Measurements from ENCODE around the gene KSR2. TPM values are rescaled to one million over a fixed set of nuclear protein-coding genes. Genes with fewer than 3 reads are reported as not detected.

Gene KSR2
- total and polyA plus RNA-seq, 10 of the 15 experiments (the other 5 are each of a cell fraction or from before 2014, with no cell fraction given), result under 0.01 to 1.5 (median 0.01) TPM; not detected in 3

GRCh38 chr12:117790948-117791347 is 177.8 kb downstream of the KSR2 start:
- Histone ChIP-seq H3K36me3 (ENCODE audit: control insufficient read depth in 2 of 2, insufficient read depth in 2 of 2, low read length in 1 of 2) (no peaks in the 10 kb centered on the region), H3K27me3 (replicated peaks in 1 of 2; ENCODE audit: control insufficient read depth in 2 of 2, insufficient read depth in 2 of 2, low read length in 1 of 2) (no peaks in the 10 kb centered on the region), H2AFZ (ENCODE audit: control insufficient read depth, low read depth, low read length) (no peak overlapping the region), H3K9ac (ENCODE audit: control insufficient read depth, insufficient read depth, low read length) (no peak overlapping the region), H3K79me2 (ENCODE audit: control insufficient read depth, insufficient read depth, low read length) (no peaks in the 10 kb centered on the region), H3K9me3 (replicated peaks; ENCODE audit: control insufficient read depth, insufficient read depth, low read length) (no peaks in the 10 kb centered on the region), H3K4me2 (ENCODE audit: control insufficient read depth, insufficient read depth) (no peak overlapping the region), H4K20me1 (ENCODE audit: control insufficient read depth, insufficient read depth) (no peaks in the 10 kb centered on the region), H3K27ac (ENCODE audit: control insufficient read depth, insufficient read depth) (no peak overlapping the region), H3K4me1 (ENCODE audit: control insufficient read depth, insufficient read depth, low read length) (no peaks in the 10 kb centered on the region), H3K4me3 (no peak overlapping the region)
- BruUV-seq (replicated peaks), result no TSS peak
- SMC1A ChIA-PET (ENCODE audit: uncharacterized antibody, unreplicated experiment), result interaction anchor here (0.7 to 0.9 kb wide), 2 partner anchors 60 to 1704 kb away, joined by 3 to 4 read pairs; no protein-coding TSS in a partner anchor
- intact Hi-C loops (cut with micrococcal nuclease; ENCODE audit: unreplicated experiment) (no loop called here), in situ Hi-C loops (cut with MboI) (no loop called here)
- ATAC-seq (no peak), FAIRE-seq (no peak), DNase-seq (ENCODE audit: low read depth, low spot score) (no peak)
- RAD21 ChIA-PET (ENCODE audit: unreplicated experiment), result no interaction called here
- POLR2A ChIA-PET, result no interaction called here
- CTCF ChIA-PET, result no interaction called here
- WGBS (ENCODE audit: insufficient coverage, insufficient replicate concordance, low lambda C conversion rate, missing lambda C conversion rate), result 39% methylated on average over 2 of the region's 2 CpGs
- TF ChIP-seq ZNF622 (IDR thresholded peaks at IDR 0.05) (no peak), E4F1 (IDR thresholded peaks at IDR 0.05; ENCODE audit: borderline replicate concordance, partially characterized antibody) (no peak), CEBPZ (IDR thresholded peaks at IDR 0.05; ENCODE audit: low read depth, low read length) (no peak), RAD51 (IDR thresholded peaks at IDR 0.05) (no peak), GATAD2B (conservative IDR thresholded peaks at IDR 0.05; ENCODE audit: low read depth) (no peak), SUZ12 (IDR thresholded peaks at IDR 0.05; ENCODE audit: unreplicated experiment) (no peak), IRF3 (IDR thresholded peaks at IDR 0.05) (no peak), PBX3 (IDR thresholded peaks at IDR 0.05; ENCODE audit: insufficient replicate concordance, low read depth, low read length) (no peak), RAD21 (IDR thresholded peaks at IDR 0.05; ENCODE audit: insufficient read depth, low read depth, low read length) (no peak), CTCF (IDR thresholded peaks at IDR 0.05 in 2 of 3, conservative IDR thresholded peaks at IDR 0.05 in 1 of 3; ENCODE audit: control insufficient read depth in 2 of 3, extremely low read depth in 1 of 3, insufficient read depth in 1 of 3, low read depth in 3 of 3, low read length in 3 of 3) (no peak), NKRF (conservative IDR thresholded peaks at IDR 0.05) (no peak)

All from GM12878 (cell line).